Natural killer cell (primary cell): ENCODE measurements around the gene LIPE. TPM values are rescaled to one million over a fixed set of nuclear protein-coding genes. Genes with fewer than 3 reads are reported as not detected.

Experiments
- ATAC-seq, 3 donors: fragments of 150-1000 bp in 2 of 3; fragments of 200-7000 bp in 1 of 3; cut with Tn5 transposase; 1 replicate in 1 of 3; 2 replicates in 2 of 3; pipeline ENCODE4 v1.10.0; 2021; ENCODE audit warnings: mild to moderate bottlenecking in 2 of 3, moderate library complexity in 2 of 3
- DNase-seq, 2 donors: peaks; one replicate each; pipeline versions ENCODE4 v3.0.0 to v3.0.0-alpha.2; 2013 to 2021; ENCODE audit warnings: mixed read lengths in 1 of 2
- H3K27ac ChIP-seq: one replicate; pipeline ENCODE4 v1.5.1; 2013; ENCODE audit warnings: mild to moderate bottlenecking, low read length
- H3K27me3 ChIP-seq: one replicate; pipeline ENCODE4 v1.6.1; 2013; ENCODE audit warnings: low read length; ENCODE audit not compliant: control insufficient read depth, insufficient read depth
- H3K36me3 ChIP-seq: one replicate; pipeline ENCODE4 v1.6.1; 2013; ENCODE audit warnings: low read length; ENCODE audit not compliant: control insufficient read depth, insufficient read depth
- H3K4me1 ChIP-seq: one replicate; pipeline ENCODE4 v1.6.1; 2013; ENCODE audit warnings: low read length; ENCODE audit not compliant: control insufficient read depth, insufficient read depth
- H3K4me3 ChIP-seq: one replicate; pipeline ENCODE4 v1.5.1; 2013; ENCODE audit warnings: low read length
- H3K9me3 ChIP-seq: one replicate; pipeline ENCODE4 v1.6.1; 2013; ENCODE audit warnings: low read length; ENCODE audit not compliant: control insufficient read depth, insufficient read depth
- H3K27ac Mint-ChIP-seq, 2 donors: one replicate each; pipeline ENCODE4 v1.8.0; 2022; ENCODE audit warnings: mild to moderate bottlenecking in 2 of 2, mixed read lengths in 2 of 2, moderate library complexity in 1 of 2
- H3K27me3 Mint-ChIP-seq, 2 donors: one replicate each; pipeline ENCODE4 v1.8.0; 2022; ENCODE audit warnings: low read depth in 2 of 2, mixed read lengths in 2 of 2
- H3K36me3 Mint-ChIP-seq: one replicate; pipeline ENCODE4 v1.8.0; 2022; ENCODE audit warnings: mixed read lengths
- H3K4me1 Mint-ChIP-seq, 2 donors: one replicate each; pipeline ENCODE4 v1.8.0; 2022; ENCODE audit warnings: mixed read lengths in 2 of 2
- H3K4me3 Mint-ChIP-seq: one replicate; pipeline ENCODE4 v1.8.0; 2022; ENCODE audit warnings: mild to moderate bottlenecking, moderate library complexity, mixed read lengths
- H3K9me3 Mint-ChIP-seq, 2 donors: one replicate each; pipeline ENCODE4 v1.8.0; 2022; ENCODE audit warnings: mixed read lengths in 2 of 2
- CTCF ChIP-seq: fragments of 200-600 bp; IDR thresholded peaks from one replicate; pipeline ENCODE4 v1.8.0; 2022; ENCODE audit warnings: antibody characterized with exemption
- WGBS: methylation state at CpG from one replicate; pipeline ENCODE4 v1.1.7; 2013; ENCODE audit warnings: missing lambda C conversion rate; ENCODE audit not compliant: insufficient coverage; 5-methylcytosine and 5-hydroxymethylcytosine counted together
- intact Hi-C: fragments of 100-400 bp; cut with micrococcal nuclease; formaldehyde crosslinking; loops from one replicate; pipeline ENCODE4 v1.14.2; 2022
- total RNA-seq, 4 donors: library from RNA; stranded (reverse); fragments of 120-200 nt in 1 of 4; gene quantifications; one replicate each; pipeline versions ENCODE4 v1.2.3 to v1.2.4, GENCODE V29; 2013 to 2022

Gene LIPE
- total RNA-seq, 3 donors from 2014 or later (not counting 1 experiment from before 2014, with no cell fraction given) = 5.3 to 13.3 (median 11.7) TPM

GRCh38 chr19:42442833-42443232 lies 15.6 kb upstream of the LIPE start, which contains the start of gene CXCL17:
Gene CXCL17, minus strand, starts transcription at chr19:42442946. Its CDS starts 114 bp downstream, at chr19:42442832.
- no peak within 1 kb of the TSS for H3K27ac ChIP-seq
- DNase-seq (no peak), ATAC-seq (no peak)
- Mint-ChIP-seq H3K27me3 (peaks cover 0 to 4% of the 10 kb centered on the region in 2 donors), H3K4me3 (no peak within 1 kb of the TSS), H3K9me3 (no peaks in the 10 kb centered on the region), H3K36me3 (no peaks in the 10 kb centered on the region), H3K4me1 (peaks cover 19% of the 10 kb centered on the region in 2 donors), H3K27ac (no peak within 1 kb of the TSS)
- peaks cover 16% of the 10 kb centered on the region for H3K4me1 ChIP-seq
- no peak within 1 kb of the TSS for H3K4me3 ChIP-seq
- 95% methylated on average over 7 of the region's 7 CpGs for WGBS
- TF ChIP-seq CTCF = no peak
- H3K9me3 ChIP-seq = no peaks in the 10 kb centered on the region
- intact Hi-C loops = no loop called here
- no peaks in the 10 kb centered on the region for H3K36me3 ChIP-seq
- no peaks in the 10 kb centered on the region for H3K27me3 ChIP-seq

- peak in 1 of 2 donors; percentile 39 for DNase-seq
- intact Hi-C loops = no loop called here
These were observed 13.9 kb upstream of the LIPE start for GRCh38 chr19:42441049-42441445.

GRCh38 chr19:42440357-42441048 lies 13.3 kb upstream of the LIPE start:
- Mint-ChIP-seq H3K27me3 (peaks cover 0 to 4% of the 10 kb centered on the region in 2 donors), H3K36me3 (no peaks in the 10 kb centered on the region), H3K4me3 (peak overlapping the region; percentile 13), H3K27ac (peak overlapping the region in 1 of 2 donors; percentile 64), H3K9me3 (no peaks in the 10 kb centered on the region), H3K4me1 (peaks cover 19% of the 10 kb centered on the region in 2 donors)
- no peaks in the 10 kb centered on the region for H3K9me3 ChIP-seq
- H3K27me3 ChIP-seq = no peaks in the 10 kb centered on the region
- DNase-seq = peak; percentile 75 to 90
- peak; percentile 96 for TF ChIP-seq CTCF
- intact Hi-C loops = loop anchor here (1.0 kb wide), 1 partner anchor 332 kb away; no protein-coding TSS in a partner anchor
- WGBS = 30% methylated on average over 14 of the region's 16 CpGs
- H3K36me3 ChIP-seq = no peaks in the 10 kb centered on the region
- H3K27ac ChIP-seq = no peak overlapping the region
- peak; percentile 55 to 68 (median 59) for ATAC-seq
- no peak overlapping the region for H3K4me3 ChIP-seq
- peaks cover 16% of the 10 kb centered on the region for H3K4me1 ChIP-seq

More at GRCh38 chr19:42441049-42441445, 13.9 kb upstream of the LIPE start:
- H3K4me1 ChIP-seq = peaks cover 16% of the 10 kb centered on the region
- H3K27me3 ChIP-seq = no peaks in the 10 kb centered on the region
- Mint-ChIP-seq H3K36me3 (no peaks in the 10 kb centered on the region), H3K27me3 (peaks cover 0 to 4% of the 10 kb centered on the region in 2 donors), H3K4me1 (peaks cover 19% of the 10 kb centered on the region in 2 donors), H3K9me3 (no peaks in the 10 kb centered on the region), H3K4me3 (no peak overlapping the region), H3K27ac (peak overlapping the region in 1 of 2 donors; percentile 64)
- no peaks in the 10 kb centered on the region for H3K36me3 ChIP-seq
- ATAC-seq = no peak
- no peaks in the 10 kb centered on the region for H3K9me3 ChIP-seq
- WGBS = 27% methylated on average over 2 of the region's 2 CpGs
- no peak overlapping the region for H3K4me3 ChIP-seq
- H3K27ac ChIP-seq = no peak overlapping the region
- TF ChIP-seq CTCF = no peak
